ENCODE measurements around the gene CS.

Gene CS

GRCh38 chr12:56304276-56304675 is 4.1 kb upstream of the CS start:
- DNase-seq (ENCODE audit: extremely low read depth, low read depth), result no peak
- TF ChIP-seq, protein P1, sequence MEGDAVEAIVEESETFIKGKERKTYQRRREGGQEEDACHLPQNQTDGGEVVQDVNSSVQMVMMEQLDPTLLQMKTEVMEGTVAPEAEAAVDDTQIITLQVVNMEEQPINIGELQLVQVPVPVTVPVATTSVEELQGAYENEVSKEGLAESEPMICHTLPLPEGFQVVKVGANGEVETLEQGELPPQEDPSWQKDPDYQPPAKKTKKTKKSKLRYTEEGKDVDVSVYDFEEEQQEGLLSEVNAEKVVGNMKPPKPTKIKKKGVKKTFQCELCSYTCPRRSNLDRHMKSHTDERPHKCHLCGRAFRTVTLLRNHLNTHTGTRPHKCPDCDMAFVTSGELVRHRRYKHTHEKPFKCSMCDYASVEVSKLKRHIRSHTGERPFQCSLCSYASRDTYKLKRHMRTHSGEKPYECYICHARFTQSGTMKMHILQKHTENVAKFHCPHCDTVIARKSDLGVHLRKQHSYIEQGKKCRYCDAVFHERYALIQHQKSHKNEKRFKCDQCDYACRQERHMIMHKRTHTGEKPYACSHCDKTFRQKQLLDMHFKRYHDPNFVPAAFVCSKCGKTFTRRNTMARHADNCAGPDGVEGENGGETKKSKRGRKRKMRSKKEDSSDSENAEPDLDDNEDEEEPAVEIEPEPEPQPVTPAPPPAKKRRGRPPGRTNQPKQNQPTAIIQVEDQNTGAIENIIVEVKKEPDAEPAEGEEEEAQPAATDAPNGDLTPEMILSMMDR (IDR thresholded peaks at IDR 0.05; ENCODE audit: low read depth, low read length), result no peak

- no peak for DNase-seq (ENCODE audit: extremely low read depth, low read depth)
- TF ChIP-seq, protein P1 (IDR thresholded peaks at IDR 0.05; ENCODE audit: low read depth, low read length), result no peak
These were observed 724 bp upstream of the CS start for GRCh38 chr12:56300644-56301464.

GRCh38 chr12:56299308-56299852 is 750 bp downstream of the CS start:
- TF ChIP-seq, protein P1 (IDR thresholded peaks at IDR 0.05; ENCODE audit: low read depth, low read length), result no peak
- DNase-seq (ENCODE audit: extremely low read depth, low read depth), result no peak

GRCh38 chr12:56298828-56299227 is 1.3 kb downstream of the CS start:
- TF ChIP-seq, protein P1 (IDR thresholded peaks at IDR 0.05; ENCODE audit: low read depth, low read length), result no peak
- no peak for DNase-seq (ENCODE audit: extremely low read depth, low read depth)

DNA sequence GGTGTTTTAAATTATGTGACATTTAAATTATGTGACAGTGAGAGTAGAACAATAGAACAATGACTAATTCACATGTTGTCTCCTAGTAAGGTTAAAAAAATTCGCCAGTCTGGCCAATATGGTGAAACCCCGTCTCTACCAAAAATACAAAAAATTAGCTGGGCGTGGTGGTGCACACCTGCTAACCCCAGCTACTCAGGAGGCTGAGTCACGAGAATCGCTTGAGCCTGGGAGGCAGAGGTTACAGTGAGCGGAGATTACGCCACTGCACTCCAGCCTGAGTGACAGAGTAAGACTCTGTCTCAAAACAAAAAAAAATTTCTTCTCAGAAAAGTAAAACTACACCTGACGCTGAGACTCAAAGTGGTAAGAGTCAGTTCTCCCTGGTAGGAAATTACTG is 2.7 kb downstream of the CS start:
- no peak for DNase-seq (ENCODE audit: extremely low read depth, low read depth)
- TF ChIP-seq, protein P1 (IDR thresholded peaks at IDR 0.05; ENCODE audit: low read depth, low read length), result no peak

- TF ChIP-seq, protein P1 (IDR thresholded peaks at IDR 0.05; ENCODE audit: low read depth, low read length), result no peak
- no peak for DNase-seq (ENCODE audit: extremely low read depth, low read depth)
These were observed 3.8 kb downstream of the CS start for GRCh38 chr12:56296295-56296694.

GRCh38 chr12:56293795-56294194 is 6.3 kb downstream of the CS start:
- DNase-seq (ENCODE audit: extremely low read depth, low read depth), result no peak
- TF ChIP-seq, protein P1 (IDR thresholded peaks at IDR 0.05; ENCODE audit: low read depth, low read length), result no peak

Data from AG09319 (cell line).